ENCODE measurements around the gene PALLD. TPM values are rescaled to one million over a fixed set of nuclear protein-coding genes. Genes with fewer than 3 reads are reported as not detected.

The PALLD gene
- polyA plus RNA-seq, 1 donor (not counting 4 experiments of a cell fraction or from before 2014, with no cell fraction given) = 136 TPM

GRCh38 chr4:168787334-168787733, 290.5 kb downstream of the PALLD start:
- Histone ChIP-seq H3K79me2 (ENCODE audit: control insufficient read depth, insufficient read depth, low read length) (no peaks in the 10 kb centered on the region), H3K9me3 (ENCODE audit: control insufficient read depth, low read depth, low read length) (no peaks in the 10 kb centered on the region), H4K20me1 (ENCODE audit: control insufficient read depth, extremely low read depth, insufficient read depth, low read length) (no peaks in the 10 kb centered on the region), H3K4me3 (ENCODE audit: control insufficient read depth in 2 of 3, extremely low read depth in 1 of 3, insufficient read depth in 2 of 3, low read depth in 1 of 3, low read length in 3 of 3) (no peak overlapping the region), H2AFZ (ENCODE audit: control insufficient read depth, low read length) (no peak overlapping the region), H3K9ac (ENCODE audit: control insufficient read depth, extremely low read depth, insufficient read depth, low read length) (no peak overlapping the region), H3K4me1 (ENCODE audit: control insufficient read depth, extremely low read depth, insufficient read depth, low read length) (peaks cover 15% of the 10 kb centered on the region), H3K27me3 (ENCODE audit: control insufficient read depth, extremely low read depth, insufficient read depth, low read length) (no peaks in the 10 kb centered on the region), H3K36me3 (ENCODE audit: control insufficient read depth in 2 of 2, extremely low read depth in 1 of 2, insufficient read depth in 2 of 2, low read length in 2 of 2) (no peaks in the 10 kb centered on the region), H3K4me2 (ENCODE audit: control insufficient read depth, extremely low read depth, insufficient read depth, low read depth, low read length) (no peak overlapping the region), H3K27ac (ENCODE audit: control insufficient read depth, insufficient read depth, low read length) (no peak overlapping the region), H3K9me1 (ENCODE audit: control insufficient read depth, extremely low read depth, insufficient read depth, low read length) (no peaks in the 10 kb centered on the region)
- DNase-seq (ENCODE audit: low read depth, low spot score) (no peak), FAIRE-seq (no peak)
- dilution Hi-C loops (cut with MboI; ENCODE audit: extremely low pct_ligation_motif_present, low sequenced_read_pairs) = no loop called here
- TF ChIP-seq EZH2 (IDR thresholded peaks at IDR 0.05; ENCODE audit: low read length) (no peak), CTCF (optimal IDR thresholded peaks at IDR 0.05 in 1 of 3, IDR thresholded peaks at IDR 0.05 in 1 of 3, conservative IDR thresholded peaks at IDR 0.05 in 1 of 3; ENCODE audit: extremely low read depth in 1 of 3, insufficient read depth in 2 of 3, low read length in 3 of 3) (no peak)

- peaks cover 15% of the 10 kb centered on the region for H3K4me1 ChIP-seq (ENCODE audit: control insufficient read depth, extremely low read depth, insufficient read depth, low read length)
- no peak for FAIRE-seq
- H3K4me3 ChIP-seq (ENCODE audit: control insufficient read depth in 2 of 3, extremely low read depth in 1 of 3, insufficient read depth in 2 of 3, low read depth in 1 of 3, low read length in 3 of 3) = no peak overlapping the region
Measured at GRCh38 chr4:168787801-168788595, 291.1 kb downstream of the PALLD start.

More at GRCh38 chr4:168787801-168788595, 291.1 kb downstream of the PALLD start:
- Histone ChIP-seq H3K9ac (ENCODE audit: control insufficient read depth, extremely low read depth, insufficient read depth, low read length) (no peak overlapping the region), H3K27ac (ENCODE audit: control insufficient read depth, insufficient read depth, low read length) (no peak overlapping the region), H3K27me3 (ENCODE audit: control insufficient read depth, extremely low read depth, insufficient read depth, low read length) (no peaks in the 10 kb centered on the region), H3K4me2 (ENCODE audit: control insufficient read depth, extremely low read depth, insufficient read depth, low read depth, low read length) (no peak overlapping the region), H3K79me2 (ENCODE audit: control insufficient read depth, insufficient read depth, low read length) (no peaks in the 10 kb centered on the region), H3K9me3 (ENCODE audit: control insufficient read depth, low read depth, low read length) (no peaks in the 10 kb centered on the region), H4K20me1 (ENCODE audit: control insufficient read depth, extremely low read depth, insufficient read depth, low read length) (no peaks in the 10 kb centered on the region), H2AFZ (ENCODE audit: control insufficient read depth, low read length) (no peak overlapping the region), H3K36me3 (ENCODE audit: control insufficient read depth in 2 of 2, extremely low read depth in 1 of 2, insufficient read depth in 2 of 2, low read length in 2 of 2) (no peaks in the 10 kb centered on the region), H3K9me1 (ENCODE audit: control insufficient read depth, extremely low read depth, insufficient read depth, low read length) (no peaks in the 10 kb centered on the region)
- dilution Hi-C loops (cut with MboI; ENCODE audit: extremely low pct_ligation_motif_present, low sequenced_read_pairs) = no loop called here
- no peak for TF ChIP-seq EZH2 (IDR thresholded peaks at IDR 0.05; ENCODE audit: low read length)
- TF ChIP-seq CTCF (optimal IDR thresholded peaks at IDR 0.05 in 1 of 3, IDR thresholded peaks at IDR 0.05 in 1 of 3, conservative IDR thresholded peaks at IDR 0.05 in 1 of 3; ENCODE audit: extremely low read depth in 1 of 3, insufficient read depth in 2 of 3, low read length in 3 of 3) = no peak
- DNase-seq (ENCODE audit: low read depth, low spot score) = no peak

All from keratinocyte (primary cell).